Loucy (cell line): Measurements from ENCODE around the gene SPTLC3.

Experiments used
- CTCF ChIP-seq: fragments of 200-600 bp; sonication (generic); conservative IDR thresholded peaks from 2 replicates; pipeline ENCODE4 v1.5.1; 2014; ENCODE audit warnings: mild to moderate bottlenecking, antibody characterized with exemption, low read length
- EZH2phosphoT487 ChIP-seq: fragments of 200-600 bp; IDR thresholded peaks from 2 replicates; pipeline ENCODE4 v1.6.1; 2018; ENCODE audit warnings: antibody characterized with exemption, mild to moderate bottlenecking, moderate library complexity, borderline replicate concordance

- TF ChIP-seq CTCF (no peak), EZH2phosphoT487 (no peak)
Observed at GRCh38 chr20:13058666-13059389, 50.1 kb downstream of the SPTLC3 start.
